Measurements from ENCODE around the gene SLC13A2.
"Not testable (repeated sequence)": the region's sequence is repeated elsewhere in the genome, so short reads cannot be mapped to it uniquely, and the experiment has no call there.

GRCh38 chr17:28522281-28522680 lies 48.8 kb downstream of the SLC13A2 start:
- TF ChIP-seq CTCF (IDR thresholded peaks at IDR 0.05; ENCODE audit: extremely low read depth in 1 of 2, insufficient read depth in 1 of 2, low read depth in 1 of 2, low read length in 2 of 2); EZH2 (IDR thresholded peaks at IDR 0.05; ENCODE audit: borderline replicate concordance, low read depth, low read length, severe bottlenecking); POLR2AphosphoS5 (IDR thresholded peaks at IDR 0.05; ENCODE audit: insufficient read depth, low read depth, low read length); JUN (IDR thresholded peaks at IDR 0.05; ENCODE audit: borderline replicate concordance, insufficient read depth, insufficient read length, low read depth); MAX (IDR thresholded peaks at IDR 0.05; ENCODE audit: insufficient read depth, insufficient read length); POLR2A (IDR thresholded peaks at IDR 0.05; ENCODE audit: low read depth, low read length); GATA2 (IDR thresholded peaks at IDR 0.05; ENCODE audit: insufficient read depth, insufficient read length, low read depth, low read length); MYC (IDR thresholded peaks at IDR 0.05; ENCODE audit: low read depth, low read length); FOS (IDR thresholded peaks at IDR 0.05; ENCODE audit: borderline replicate concordance, insufficient read depth, low read length): not testable (repeated sequence)
